ENCODE results near the gene APOBEC3H. TPM values are rescaled to one million over a fixed set of nuclear protein-coding genes. Genes with fewer than 3 reads are reported as not detected.
"Not testable (repeated sequence)": the region's sequence is repeated elsewhere in the genome, so short reads cannot be mapped to it uniquely, and the experiment has no call there.

The APOBEC3H gene
- total and polyA plus RNA-seq, 9 of the 15 experiments (the other 6 are each of a cell fraction or from before 2014, with no cell fraction given) = 0.10 to 0.21 TPM; not detected in 7

DNA sequence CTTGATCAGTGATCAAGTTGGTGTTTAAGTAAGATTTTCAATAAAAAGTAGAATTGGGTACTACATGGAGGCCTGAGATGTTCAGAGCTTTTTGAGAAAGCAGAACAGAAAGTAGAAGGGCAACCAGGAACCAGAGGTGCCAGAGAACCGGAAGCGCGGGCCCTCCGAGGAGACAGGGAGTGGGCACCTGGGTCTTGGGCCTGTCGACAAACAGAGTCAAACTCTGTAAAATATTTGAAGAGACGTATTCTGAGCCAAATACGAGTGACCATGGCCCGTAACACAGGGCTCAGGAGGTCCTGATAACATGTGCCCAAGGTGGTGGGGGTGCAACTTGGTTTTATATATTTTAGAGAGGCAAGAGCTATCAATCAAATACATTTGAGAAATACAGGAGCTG is 33.1 kb upstream of the APOBEC3H start:
- POLR2A ChIA-PET; CTCF ChIA-PET (ENCODE audit: low intra/inter-chr PET ratio); H3K27ac ChIP-seq (ENCODE audit: extremely low read depth, low read depth, low read length): not testable (repeated sequence)

DNA sequence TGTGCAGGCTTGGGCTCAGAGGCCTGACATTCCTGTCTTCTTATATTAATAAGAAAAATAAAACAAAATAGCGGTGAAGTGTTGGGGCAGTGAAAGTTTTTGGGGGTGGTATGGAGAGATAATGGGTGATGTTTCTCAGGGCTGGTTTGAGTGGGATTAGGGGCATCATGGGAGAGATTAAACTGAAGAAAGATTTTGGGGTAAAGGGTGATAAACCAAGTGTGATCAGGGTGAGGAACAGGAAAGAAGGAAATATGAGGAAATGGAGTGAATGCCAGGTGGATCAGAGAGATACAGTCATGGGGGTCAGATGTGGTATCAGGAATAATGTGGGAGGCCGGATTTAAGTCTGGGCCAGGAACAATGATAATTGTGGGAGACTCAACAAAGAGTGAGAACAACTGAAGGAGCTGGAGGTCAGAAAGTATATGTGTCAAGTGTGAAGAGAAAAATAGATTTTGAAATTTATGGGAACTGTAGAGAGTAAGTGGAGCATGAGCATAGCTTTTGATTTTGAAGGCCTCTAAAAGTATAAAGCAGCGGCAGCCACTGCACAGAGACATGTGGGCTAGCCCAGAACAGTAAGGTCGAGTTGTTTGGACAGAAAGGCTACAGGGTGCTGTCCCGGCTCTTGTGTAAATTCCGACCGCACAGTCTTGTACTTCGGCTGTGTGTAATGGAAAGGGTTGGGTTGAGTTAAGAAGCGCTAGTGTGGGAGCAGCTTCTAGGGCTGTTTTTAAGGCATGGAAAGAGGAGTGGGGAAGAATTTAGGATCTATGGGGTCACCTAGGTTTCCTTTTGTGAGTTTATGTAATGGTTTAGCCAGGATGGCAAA is 30.4 kb upstream of the APOBEC3H start:
- in situ Hi-C loops (cut with MboI); BruUV-seq (replicated peaks); FAIRE-seq; H3K27me3 ChIP-seq (ENCODE audit: control insufficient read depth in 2 of 2, insufficient read depth in 2 of 2, low read length in 2 of 2); H3K9me1 ChIP-seq (ENCODE audit: control insufficient read depth, insufficient read depth, low read length); ATAC-seq; H3K4me2 ChIP-seq (ENCODE audit: insufficient read depth, low read length); H3K9ac ChIP-seq (ENCODE audit: insufficient read depth in 1 of 2, low read depth in 2 of 2, low read length in 2 of 2); H3K4me3 ChIP-seq; H3K79me2 ChIP-seq (ENCODE audit: control insufficient read depth, insufficient read depth, low read length); H3K9me3 ChIP-seq (replicated peaks; ENCODE audit: control insufficient read depth, insufficient read depth, low read depth, low read length); CTCF ChIA-PET (ENCODE audit: low intra/inter-chr PET ratio); DNase-seq (ENCODE audit: extremely low read depth in 1 of 4, low spot score in 3 of 4); H3K4me1 ChIP-seq (replicated peaks in 1 of 2; ENCODE audit: control insufficient read depth in 2 of 2, insufficient read depth in 2 of 2, low read length in 2 of 2); H3K36me3 ChIP-seq (ENCODE audit: control insufficient read depth, insufficient read depth, low read length); H2AFZ ChIP-seq (ENCODE audit: low read depth, low read length); POLR2A ChIA-PET; H3K27ac ChIP-seq (ENCODE audit: extremely low read depth, low read depth, low read length); H4K20me1 ChIP-seq (replicated peaks; ENCODE audit: control insufficient read depth, insufficient read depth, low read length): not testable (repeated sequence)
- 62% methylated on average over 9 of the region's 9 CpGs for WGBS (ENCODE audit: insufficient coverage, low coverage, missing lambda C conversion rate)
- TF ChIP-seq CBFA2T3 (IDR thresholded peaks at IDR 0.05) (peak; percentile 58), ARID1B (IDR thresholded peaks at IDR 0.05) (peak; percentile 27; the same call in 1 of the 2 replicates), TAL1 (IDR thresholded peaks at IDR 0.05) (0 out of 2 replicates have a peak, but pooled peaks have one; percentile 8), CBFA2T2 (conservative IDR thresholded peaks at IDR 0.05) (peak; percentile 33), DPF2 (IDR thresholded peaks at IDR 0.05) (0 out of 2 replicates have a peak, but pooled peaks have one; percentile 23)
- intact Hi-C loops (cut with micrococcal nuclease) = loop anchor here (10.0 kb wide), 1 partner anchor 52 kb away; the partner anchor contains the start of gene APOBEC3C

More for the DNA sequence above, 33.1 kb upstream of the APOBEC3H start:
- H3K4me3 ChIP-seq; H4K20me1 ChIP-seq (replicated peaks; ENCODE audit: control insufficient read depth, insufficient read depth, low read length); H3K4me2 ChIP-seq (ENCODE audit: insufficient read depth, low read length); H3K4me1 ChIP-seq (replicated peaks in 1 of 2; ENCODE audit: control insufficient read depth in 2 of 2, insufficient read depth in 2 of 2, low read length in 2 of 2); in situ Hi-C loops (cut with MboI); H3K79me2 ChIP-seq (ENCODE audit: control insufficient read depth, insufficient read depth, low read length); H3K9ac ChIP-seq (ENCODE audit: insufficient read depth in 1 of 2, low read depth in 2 of 2, low read length in 2 of 2); H3K9me3 ChIP-seq (replicated peaks; ENCODE audit: control insufficient read depth, insufficient read depth, low read depth, low read length); DNase-seq (ENCODE audit: extremely low read depth in 1 of 4, low spot score in 3 of 4); FAIRE-seq; H3K36me3 ChIP-seq (ENCODE audit: control insufficient read depth, insufficient read depth, low read length); H2AFZ ChIP-seq (ENCODE audit: low read depth, low read length); BruUV-seq (replicated peaks); ATAC-seq; H3K27me3 ChIP-seq (ENCODE audit: control insufficient read depth in 2 of 2, insufficient read depth in 2 of 2, low read length in 2 of 2); H3K9me1 ChIP-seq (ENCODE audit: control insufficient read depth, insufficient read depth, low read length): not testable (repeated sequence)
- 71% methylated on average over 7 of the region's 8 CpGs for WGBS (ENCODE audit: insufficient coverage, low coverage, missing lambda C conversion rate)
- intact Hi-C loops (cut with micrococcal nuclease) = loop anchor here (10.0 kb wide), 1 partner anchor 49 kb away; the partner anchor contains the start of gene APOBEC3C

All from K562 (cell line).